PC-9 (cell line): Measurements from ENCODE around the gene HMGB3. TPM values are rescaled to one million over a fixed set of nuclear protein-coding genes. Genes with fewer than 3 reads are reported as not detected.

ENCODE experiments used
- BruUV-seq: library from RNA; stranded (reverse); fragments of 400-500 nt; replicated peaks from 2 replicates; lab custom pipeline; 2021; lab: Mats Ljungman, UMichigan
- CTCF ChIA-PET: fragments of 300-600 bp; sonication (Branson Sonifier 250); formaldehyde crosslinking; loops from one replicate; lab custom pipeline; 2022; ENCODE audit warnings: antibody characterized with exemption; lab: Charles Lee
- POLR2A ChIA-PET: fragments of 300-600 bp; sonication (Branson Sonifier 250); formaldehyde crosslinking; loops from one replicate; lab custom pipeline; 2022; ENCODE audit warnings: antibody characterized with exemption; ENCODE audit not compliant: unreplicated experiment; lab: Charles Lee
- DNase-seq, 2 experiments: peaks; one replicate each; pipeline versions ENCODE4 v3.0.0 to v3.0.0-alpha.2; 2015 to 2022; ENCODE audit warnings: mixed read lengths in 1 of 2
- H2AFZ ChIP-seq: fragments of 200-600 bp; sonication (generic); 2 replicates; pipeline ENCODE4 v1.8.1; 2017; ENCODE audit warnings: antibody characterized with exemption
- H3F3A ChIP-seq: fragments of 200-600 bp; sonication (generic); 2 replicates; pipeline ENCODE4 v1.8.1; 2017; ENCODE audit warnings: antibody characterized with exemption, mild to moderate bottlenecking, low read depth; ENCODE audit not compliant: insufficient read depth
- H3K27ac ChIP-seq: fragments of 200-600 bp; sonication (generic); 2 replicates; pipeline ENCODE4 v1.6.1; 2016; ENCODE audit warnings: mixed run types
- H3K27me3 ChIP-seq: fragments of 200-600 bp; sonication (generic); 2 replicates; pipeline ENCODE4 v1.6.1; 2016; ENCODE audit warnings: low read depth, mixed run types; ENCODE audit not compliant: insufficient read depth
- H3K36me3 ChIP-seq: fragments of 200-600 bp; sonication (generic); 2 replicates; pipeline ENCODE4 v1.6.1; 2016; ENCODE audit warnings: low read depth, mixed run types
- H3K4me1 ChIP-seq: fragments of 200-600 bp; sonication (generic); replicated peaks from 2 replicates; pipeline ENCODE4 v1.6.1; 2016; ENCODE audit warnings: mixed run types; ENCODE audit not compliant: insufficient read depth
- H3K4me2 ChIP-seq: fragments of 200-600 bp; sonication (generic); 2 replicates; pipeline ENCODE4 v1.6.1; 2017; ENCODE audit warnings: mixed run types
- H3K4me3 ChIP-seq: fragments of 200-600 bp; sonication (generic); 2 replicates; pipeline ENCODE4 v1.6.1; 2016; ENCODE audit warnings: mixed run types
- H3K79me2 ChIP-seq: fragments of 200-600 bp; sonication (generic); 2 replicates; pipeline ENCODE4 v1.6.1; 2017; ENCODE audit warnings: low read depth, mixed run types
- H3K9me2 ChIP-seq: fragments of 200-600 bp; sonication (generic); 2 replicates; pipeline ENCODE4 v1.8.1; 2017; ENCODE audit warnings: mild to moderate bottlenecking; ENCODE audit not compliant: insufficient read depth
- H3K9me3 ChIP-seq: fragments of 200-600 bp; sonication (generic); 2 replicates; pipeline ENCODE4 v1.8.1; 2016; ENCODE audit warnings: low read depth; ENCODE audit not compliant: insufficient read depth
- H4K20me1 ChIP-seq: fragments of 200-600 bp; sonication (generic); 2 replicates; pipeline ENCODE4 v1.8.1; 2017; ENCODE audit not compliant: insufficient read depth
- EZH2 ChIP-seq: fragments of 200-600 bp; sonication (generic); IDR thresholded peaks from 2 replicates; pipeline ENCODE4 v1.8.0; 2017; ENCODE audit warnings: antibody characterized with exemption, low read depth
- intact Hi-C: fragments of 100-400 bp; cut with micrococcal nuclease; formaldehyde crosslinking; loops from one replicate; pipeline ENCODE4 v1.10.0; 2022; ENCODE audit not compliant: unreplicated experiment
- total RNA-seq: library from RNA; stranded (reverse); gene quantifications from 2 replicates; pipeline ENCODE4 v1.2.3, GENCODE V29; 2021
- TF ChIP-seq, protein P1 (sequence below): fragments of 200-600 bp; sonication (generic); conservative IDR thresholded peaks from 2 replicates; pipeline ENCODE4 v1.6.1; 2017; ENCODE audit warnings: mixed run types, antibody characterized with exemption, mild to moderate bottlenecking, moderate library complexity

HMGB3 gene
- total RNA-seq, 1 experiment from 2014 or later = 149 TPM

DNA sequence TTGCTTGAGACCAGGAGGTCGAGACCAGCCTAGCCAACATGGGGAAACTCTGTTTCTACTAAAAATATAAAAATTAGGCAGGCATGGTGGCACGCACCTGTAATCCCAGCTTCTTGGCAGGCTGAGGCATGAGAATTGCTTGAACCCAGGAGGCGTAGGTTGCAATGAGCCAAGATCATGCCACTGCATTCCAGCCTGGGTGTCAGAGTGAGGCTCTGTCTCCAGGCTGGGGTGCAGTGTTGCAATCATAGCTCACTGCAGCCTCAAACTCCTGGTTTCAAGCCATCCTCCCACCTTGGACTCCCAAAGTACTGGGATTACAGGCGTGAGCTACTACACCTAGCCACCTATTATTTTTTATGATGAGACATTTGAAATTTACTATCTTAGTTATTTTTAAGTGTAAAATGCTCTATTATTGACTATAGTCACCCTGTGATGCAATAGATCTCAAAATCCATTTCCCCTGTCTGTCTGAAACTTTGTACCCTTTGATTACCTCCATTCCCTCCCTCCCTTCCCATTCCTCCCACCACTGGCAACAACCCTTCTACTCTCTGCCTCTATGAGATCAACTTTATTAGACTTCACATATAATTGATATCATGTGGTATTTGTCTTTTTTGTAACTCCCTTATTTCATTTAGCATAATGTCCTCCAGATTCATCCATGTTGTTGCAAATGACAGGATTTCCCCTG lies 23.4 kb downstream of the HMGB3 start:
- ChIA-PET POLR2A (interaction anchor here (0.6 kb wide), 1 partner anchor 873 kb away, joined by 3 read pairs; no protein-coding TSS in a partner anchor), CTCF (no interaction called here)
- no peaks in the 10 kb centered on the region for H3K36me3 ChIP-seq
- H3K9me2 ChIP-seq = no peaks in the 10 kb centered on the region
- no peak for DNase-seq
- intact Hi-C loops = no loop called here
- H3K27ac ChIP-seq = no peak overlapping the region
- no peak overlapping the region for H3K4me3 ChIP-seq
- TF ChIP-seq EZH2 = no peak
- TF ChIP-seq, protein P1, sequence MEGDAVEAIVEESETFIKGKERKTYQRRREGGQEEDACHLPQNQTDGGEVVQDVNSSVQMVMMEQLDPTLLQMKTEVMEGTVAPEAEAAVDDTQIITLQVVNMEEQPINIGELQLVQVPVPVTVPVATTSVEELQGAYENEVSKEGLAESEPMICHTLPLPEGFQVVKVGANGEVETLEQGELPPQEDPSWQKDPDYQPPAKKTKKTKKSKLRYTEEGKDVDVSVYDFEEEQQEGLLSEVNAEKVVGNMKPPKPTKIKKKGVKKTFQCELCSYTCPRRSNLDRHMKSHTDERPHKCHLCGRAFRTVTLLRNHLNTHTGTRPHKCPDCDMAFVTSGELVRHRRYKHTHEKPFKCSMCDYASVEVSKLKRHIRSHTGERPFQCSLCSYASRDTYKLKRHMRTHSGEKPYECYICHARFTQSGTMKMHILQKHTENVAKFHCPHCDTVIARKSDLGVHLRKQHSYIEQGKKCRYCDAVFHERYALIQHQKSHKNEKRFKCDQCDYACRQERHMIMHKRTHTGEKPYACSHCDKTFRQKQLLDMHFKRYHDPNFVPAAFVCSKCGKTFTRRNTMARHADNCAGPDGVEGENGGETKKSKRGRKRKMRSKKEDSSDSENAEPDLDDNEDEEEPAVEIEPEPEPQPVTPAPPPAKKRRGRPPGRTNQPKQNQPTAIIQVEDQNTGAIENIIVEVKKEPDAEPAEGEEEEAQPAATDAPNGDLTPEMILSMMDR = no peak
- H4K20me1 ChIP-seq = no peaks in the 10 kb centered on the region
- no TSS peak for BruUV-seq
- H2AFZ ChIP-seq = no peak overlapping the region
- no peaks in the 10 kb centered on the region for H3K4me1 ChIP-seq
- peaks cover 7% of the 10 kb centered on the region for H3K27me3 ChIP-seq
- no peaks in the 10 kb centered on the region for H3K79me2 ChIP-seq
- no peaks in the 10 kb centered on the region for H3F3A ChIP-seq
- H3K9me3 ChIP-seq = no peaks in the 10 kb centered on the region
- no peak overlapping the region for H3K4me2 ChIP-seq

- Histone ChIP-seq H3K4me1 (no peaks in the 10 kb centered on the region), H3K9me3 (no peaks in the 10 kb centered on the region), H3K36me3 (no peaks in the 10 kb centered on the region), H2AFZ (no peak overlapping the region), H3K4me3 (no peak overlapping the region), H3K27ac (no peak overlapping the region), H4K20me1 (no peaks in the 10 kb centered on the region), H3K9me2 (no peaks in the 10 kb centered on the region), H3K79me2 (no peaks in the 10 kb centered on the region), H3F3A (no peaks in the 10 kb centered on the region), H3K4me2 (no peak overlapping the region), H3K27me3 (peaks cover 7% of the 10 kb centered on the region)
- CTCF ChIA-PET = no interaction called here
- POLR2A ChIA-PET = no interaction called here
- TF ChIP-seq, protein P1 = no peak
- no peak for TF ChIP-seq EZH2
- BruUV-seq = no TSS peak
- DNase-seq = no peak
- intact Hi-C loops = no loop called here
Observed at GRCh38 chrX:151009582-151009981, 26.4 kb downstream of the HMGB3 start.

GRCh38 chrX:151013164-151013743 lies 30.1 kb downstream of the HMGB3 start:
- Histone ChIP-seq H3K27me3 (no peaks in the 10 kb centered on the region; the same call in 1 of the 2 replicates), H3K4me1 (no peaks in the 10 kb centered on the region), H3K79me2 (no peaks in the 10 kb centered on the region), H3F3A (no peaks in the 10 kb centered on the region), H3K36me3 (no peaks in the 10 kb centered on the region), H3K9me3 (no peaks in the 10 kb centered on the region), H3K4me2 (no peak overlapping the region), H2AFZ (no peak overlapping the region), H3K9me2 (no peaks in the 10 kb centered on the region), H4K20me1 (no peaks in the 10 kb centered on the region), H3K27ac (no peak overlapping the region), H3K4me3 (no peak overlapping the region)
- ChIA-PET CTCF (no interaction called here), POLR2A (no interaction called here)
- intact Hi-C loops = no loop called here
- BruUV-seq = no TSS peak
- no peak for TF ChIP-seq EZH2
- TF ChIP-seq, protein P1 = no peak
- no peak for DNase-seq
